HG03520 (cell line): ENCODE measurements around the gene LGALS8.
"Not testable (repeated sequence)": the region's sequence is repeated elsewhere in the genome, so short reads cannot be mapped to it uniquely, and the experiment has no call there.

Experiments used
- ATAC-seq: cut with Tn5 transposase; IDR thresholded peaks from one replicate; pipeline ENCODE4 v1.9.1; 2021; ENCODE audit warnings: mild to moderate bottlenecking, moderate library complexity; ENCODE audit not compliant: unreplicated experiment

The LGALS8 gene

GRCh38 chr1:236580404-236580803 is 56.6 kb downstream of the LGALS8 start:
- not testable (repeated sequence) for ATAC-seq

GRCh38 chr1:236581528-236581927 is 57.7 kb downstream of the LGALS8 start:
- no peak for ATAC-seq

GRCh38 chr1:236589531-236589930 is 65.7 kb downstream of the LGALS8 start:
- no peak for ATAC-seq

GRCh38 chr1:236590553-236591150 is 66.9 kb downstream of the LGALS8 start:
- ATAC-seq: no peak

GRCh38 chr1:236602171-236602570 is 78.4 kb downstream of the LGALS8 start:
- ATAC-seq: no peak
